HEK293 (cell line): ENCODE data around the gene RBMS3.

ENCODE experiments used
- SP2 ChIP-seq: fragments of 450-650 bp; formaldehyde crosslinking; IDR thresholded peaks from 2 replicates; pipeline ENCODE4 v1.5.1; 2016; ENCODE audit warnings: missing biosample characterization, missing genetic modification characterization
- ZNF274 ChIP-seq, 2 experiments: fragments of 200-500 bp in 1 of 2; fragments of 450-650 bp in 1 of 2; sonication (Bioruptor generic) in 1 of 2; formaldehyde crosslinking in 1 of 2; IDR thresholded peaks; 2 replicates each; pipeline versions ENCODE4 v1.5.1 to v1.6.1; 2014 to 2016; ENCODE audit warnings: borderline replicate concordance in 1 of 2, inconsistent platforms in 1 of 2, low read length in 1 of 2, missing biosample characterization in 1 of 2, missing genetic modification characterization in 1 of 2
- TF ChIP-seq, protein P1 (sequence below): sonication (generic); formaldehyde crosslinking; IDR thresholded peaks from 2 replicates; pipeline ENCODE4 v1.8.1; 2022; ENCODE audit warnings: mild to moderate bottlenecking, moderate library complexity, missing genetic modification reagents
- TF ChIP-seq, protein P2 (sequence below): fragments of 450-650 bp; formaldehyde crosslinking; IDR thresholded peaks from 2 replicates; pipeline ENCODE4 v1.5.1; 2016; ENCODE audit warnings: missing biosample characterization, missing genetic modification characterization

DNA sequence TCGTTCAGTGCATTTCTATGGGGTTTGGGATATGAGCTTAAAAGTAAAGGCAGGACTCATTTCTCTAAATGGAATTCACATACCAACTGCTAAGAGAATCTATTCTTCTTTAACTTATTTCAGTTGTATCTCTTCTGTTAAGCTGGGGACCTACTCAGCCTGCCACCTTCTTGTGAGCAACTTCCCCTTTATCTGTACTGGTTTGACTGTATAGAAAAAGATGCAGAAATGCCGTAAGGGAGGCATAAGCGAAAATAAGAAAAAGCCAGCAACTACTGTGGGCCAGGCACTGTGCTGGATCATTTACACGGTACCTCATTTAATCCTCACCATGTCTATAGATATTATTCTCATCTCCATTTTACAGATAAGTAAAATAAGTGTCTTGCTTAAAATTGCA is 38.4 kb downstream of the RBMS3 start:
- TF ChIP-seq, protein P1, sequence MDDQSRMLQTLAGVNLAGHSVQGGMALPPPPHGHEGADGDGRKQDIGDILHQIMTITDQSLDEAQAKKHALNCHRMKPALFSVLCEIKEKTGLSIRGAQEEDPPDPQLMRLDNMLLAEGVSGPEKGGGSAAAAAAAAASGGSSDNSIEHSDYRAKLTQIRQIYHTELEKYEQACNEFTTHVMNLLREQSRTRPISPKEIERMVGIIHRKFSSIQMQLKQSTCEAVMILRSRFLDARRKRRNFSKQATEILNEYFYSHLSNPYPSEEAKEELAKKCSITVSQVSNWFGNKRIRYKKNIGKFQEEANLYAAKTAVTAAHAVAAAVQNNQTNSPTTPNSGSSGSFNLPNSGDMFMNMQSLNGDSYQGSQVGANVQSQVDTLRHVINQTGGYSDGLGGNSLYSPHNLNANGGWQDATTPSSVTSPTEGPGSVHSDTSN (CRISPR knock-in tag), result no peak
- TF ChIP-seq ZNF274 (IDR thresholded peaks at IDR 0.05; ENCODE audit: low read length) (no peak), ZNF274 (tag by site-specific recombination; IDR thresholded peaks at IDR 0.05; ENCODE audit: borderline replicate concordance) (no peak), SP2 (tag by site-specific recombination) (no peak)
- TF ChIP-seq, protein P2, sequence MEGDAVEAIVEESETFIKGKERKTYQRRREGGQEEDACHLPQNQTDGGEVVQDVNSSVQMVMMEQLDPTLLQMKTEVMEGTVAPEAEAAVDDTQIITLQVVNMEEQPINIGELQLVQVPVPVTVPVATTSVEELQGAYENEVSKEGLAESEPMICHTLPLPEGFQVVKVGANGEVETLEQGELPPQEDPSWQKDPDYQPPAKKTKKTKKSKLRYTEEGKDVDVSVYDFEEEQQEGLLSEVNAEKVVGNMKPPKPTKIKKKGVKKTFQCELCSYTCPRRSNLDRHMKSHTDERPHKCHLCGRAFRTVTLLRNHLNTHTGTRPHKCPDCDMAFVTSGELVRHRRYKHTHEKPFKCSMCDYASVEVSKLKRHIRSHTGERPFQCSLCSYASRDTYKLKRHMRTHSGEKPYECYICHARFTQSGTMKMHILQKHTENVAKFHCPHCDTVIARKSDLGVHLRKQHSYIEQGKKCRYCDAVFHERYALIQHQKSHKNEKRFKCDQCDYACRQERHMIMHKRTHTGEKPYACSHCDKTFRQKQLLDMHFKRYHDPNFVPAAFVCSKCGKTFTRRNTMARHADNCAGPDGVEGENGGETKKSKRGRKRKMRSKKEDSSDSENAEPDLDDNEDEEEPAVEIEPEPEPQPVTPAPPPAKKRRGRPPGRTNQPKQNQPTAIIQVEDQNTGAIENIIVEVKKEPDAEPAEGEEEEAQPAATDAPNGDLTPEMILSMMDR (tag by site-specific recombination), result no peak
